IMR-90 (cell line): ENCODE measurements around the gene RPS15. TPM values are rescaled to one million over a fixed set of nuclear protein-coding genes. Genes with fewer than 3 reads are reported as not detected.

Experiments
- ATAC-seq: fragments of 200-7000 bp; cut with Tn5 transposase; 2 replicates; pipeline ENCODE4 v1.9.1; 2020; ENCODE audit warnings: low read depth, mild to moderate bottlenecking, moderate library complexity
- BruUV-seq: library from RNA; stranded (reverse); fragments of 400-500 nt; replicated peaks from 2 replicates; lab custom pipeline; 2021; lab: Mats Ljungman, UMichigan
- CTCF ChIA-PET: fragments of 300-600 bp; formaldehyde crosslinking; extraction: SDS; loops from one replicate; lab custom pipeline; 2021; ENCODE audit warnings: antibody characterized with exemption; lab: Yijun Ruan, JAX
- POLR2A ChIA-PET: fragments of 300-600 bp; sonication (Branson Sonifier 250); formaldehyde crosslinking; loops from one replicate; lab custom pipeline; 2022; ENCODE audit warnings: antibody characterized with exemption; ENCODE audit not compliant: unreplicated experiment; lab: Charles Lee
- DNase-seq: peaks from one replicate; pipeline ENCODE4 v3.0.0; 2013
- H2AFZ ChIP-seq: replicated peaks from 2 replicates; pipeline ENCODE3; 2013; ENCODE audit warnings: low read length, mild to moderate bottlenecking; ENCODE audit not compliant: poor library complexity
- H2AK5ac ChIP-seq: 2 replicates; pipeline ENCODE4 v1.6.1; 2013; ENCODE audit warnings: low read depth, low read length, inconsistent platforms
- H2AK9ac ChIP-seq: replicated peaks from 2 replicates; pipeline ENCODE3; 2013; ENCODE audit warnings: mild to moderate bottlenecking, low read depth, low read length, moderate library complexity; ENCODE audit not compliant: poor library complexity
- H2BK120ac ChIP-seq: 2 replicates; pipeline ENCODE4 v1.6.1; 2013; ENCODE audit warnings: low read depth, low read length, inconsistent platforms
- H2BK15ac ChIP-seq: 3 replicates; pipeline ENCODE4 v1.6.1; 2013; ENCODE audit warnings: low read depth, low read length, inconsistent platforms
- H2BK20ac ChIP-seq: 2 replicates; pipeline ENCODE4 v1.6.1; 2013; ENCODE audit warnings: low read depth, mild to moderate bottlenecking, inconsistent platforms, low read length, moderate library complexity
- H2BK5ac ChIP-seq: 2 replicates; pipeline ENCODE4 v1.6.1; 2013; ENCODE audit warnings: mild to moderate bottlenecking, low read depth, low read length, inconsistent platforms; ENCODE audit not compliant: poor library complexity, severe bottlenecking
- H3K14ac ChIP-seq: replicated peaks from 2 replicates; pipeline ENCODE4 v1.6.1; 2013; ENCODE audit warnings: low read depth, low read length, inconsistent platforms
- H3K18ac ChIP-seq: 2 replicates; pipeline ENCODE4 v1.6.1; 2013; ENCODE audit warnings: low read depth, low read length, control low read depth
- H3K23ac ChIP-seq: 2 replicates; pipeline ENCODE4 v1.6.1; 2013; ENCODE audit warnings: low read depth, low read length, inconsistent platforms
- H3K27ac ChIP-seq: 2 replicates; pipeline ENCODE4 v1.5.1; 2013; ENCODE audit warnings: mild to moderate bottlenecking, control low read depth, low read length; ENCODE audit not compliant: insufficient read depth
- H3K27me3 ChIP-seq: 2 replicates; pipeline ENCODE4 v1.6.1; 2013; ENCODE audit warnings: low read length; ENCODE audit not compliant: control insufficient read depth, insufficient read depth
- H3K36me3 ChIP-seq: 2 replicates; pipeline ENCODE4 v1.6.1; 2013; ENCODE audit warnings: low read length, mixed read lengths; ENCODE audit not compliant: control insufficient read depth, insufficient read depth
- H3K4ac ChIP-seq: 2 replicates; pipeline ENCODE4 v1.6.1; 2013; ENCODE audit warnings: low read depth, low read length, inconsistent platforms
- H3K4me1 ChIP-seq: 2 replicates; pipeline ENCODE4 v1.6.1; 2013; ENCODE audit warnings: low read length, mixed read lengths; ENCODE audit not compliant: control insufficient read depth, insufficient read depth
- H3K4me2 ChIP-seq: 2 replicates; pipeline ENCODE4 v1.6.1; 2013; ENCODE audit warnings: low read depth, mild to moderate bottlenecking, control low read depth, low read length, moderate library complexity
- H3K4me3 ChIP-seq: 2 replicates; pipeline ENCODE4 v1.5.1; 2013; ENCODE audit warnings: low read depth, mild to moderate bottlenecking, control low read depth, low read length, moderate library complexity; ENCODE audit not compliant: insufficient read depth
- H3K56ac ChIP-seq: 2 replicates; pipeline ENCODE4 v1.6.1; 2013; ENCODE audit warnings: low read length, inconsistent platforms; ENCODE audit not compliant: insufficient read depth; ENCODE audit errors: extremely low read depth
- H3K79me1 ChIP-seq, 2 experiments: 2 replicates each; pipeline ENCODE4 v1.6.1; 2013; ENCODE audit warnings: low read length in 2 of 2, inconsistent platforms in 1 of 2, low read depth in 1 of 2
- H3K9ac ChIP-seq: 2 replicates; pipeline ENCODE4 v1.6.1; 2013; ENCODE audit warnings: low read depth, low read length, control low read depth
- H3K9me1 ChIP-seq: 2 replicates; pipeline ENCODE4 v1.6.1; 2013; ENCODE audit warnings: low read length, inconsistent platforms; ENCODE audit not compliant: insufficient read depth
- H3K9me3 ChIP-seq: 2 replicates; pipeline ENCODE4 v1.6.1; 2013; ENCODE audit warnings: low read length; ENCODE audit not compliant: control insufficient read depth, insufficient read depth
- H4K20me1 ChIP-seq: 2 replicates; pipeline ENCODE4 v1.6.1; 2013; ENCODE audit warnings: low read length, inconsistent platforms; ENCODE audit not compliant: insufficient read depth
- H4K5ac ChIP-seq: 2 replicates; pipeline ENCODE4 v1.6.1; 2013; ENCODE audit warnings: mild to moderate bottlenecking, low read depth, low read length, control low read depth
- H4K8ac ChIP-seq, 2 experiments: 2 replicates each; pipeline ENCODE4 v1.6.1; 2013; ENCODE audit warnings: low read depth in 2 of 2, low read length in 2 of 2, control low read depth in 1 of 2, inconsistent platforms in 1 of 2
- H4K91ac ChIP-seq: 2 replicates; pipeline ENCODE4 v1.6.1; 2013; ENCODE audit warnings: low read depth, low read length, inconsistent platforms; ENCODE audit not compliant: insufficient read depth
- CHD1 ChIP-seq: IDR thresholded peaks from 2 replicates; pipeline ENCODE4 v1.6.1; 2012; ENCODE audit warnings: low read depth, low read length, improper control_type of control experiment
- MXI1 ChIP-seq: IDR thresholded peaks from 2 replicates; pipeline ENCODE4 v1.6.1; 2012; ENCODE audit warnings: low read depth, mild to moderate bottlenecking, low read length, moderate library complexity, borderline replicate concordance
- RCOR1 ChIP-seq: IDR thresholded peaks from 2 replicates; pipeline ENCODE4 v1.6.1; 2012; ENCODE audit warnings: mild to moderate bottlenecking, low read length, improper control_type of control experiment; ENCODE audit not compliant: insufficient replicate concordance
- WGBS, 2 experiments: methylation state at CpG; one replicate each; pipeline versions ENCODE4 v1.1.5 to v1.1.7; 2013; ENCODE audit warnings: missing lambda C conversion rate in 2 of 2; ENCODE audit not compliant: insufficient read length in 1 of 2; ENCODE audit errors: extremely low coverage in 2 of 2; 5-methylcytosine and 5-hydroxymethylcytosine counted together
- dilution Hi-C: fragments of 300-500 bp; cut with HindIII; formaldehyde crosslinking; loops from one replicate; pipeline ENCODE4 v1.14.3; 2018; ENCODE audit warnings: low sequenced_read_pairs; ENCODE audit not compliant: unreplicated experiment
- in situ Hi-C: fragments of 300-500 bp; cut with MboI; formaldehyde crosslinking; loops from 3 replicates; pipeline ENCODE4 v1.14.3; 2019; ENCODE audit warnings: low sequenced_read_pairs, inconsistent platforms, mixed read lengths
- intact Hi-C: fragments of 100-400 bp; cut with micrococcal nuclease; formaldehyde crosslinking; loops from 2 replicates; pipeline ENCODE4 v1.10.0; 2022
- polyA plus RNA-seq, 3 experiments: library from polyadenylated mRNA; depleted of rRNA; stranded (reverse); fragments of >200 nt; gene quantifications; 2 replicates each; pipeline ENCODE4 v1.2.3, GENCODE V29; 2012; ENCODE audit warnings: low replicate concordance in 1 of 3
- total RNA-seq: library from RNA; depleted of rRNA; stranded (reverse); fragments of >200 nt; gene quantifications from 2 replicates; pipeline ENCODE4 v1.2.3, GENCODE V29; 2012
- TF ChIP-seq, protein P1 (sequence below): fragments of 150-350 bp; IDR thresholded peaks from 2 replicates; pipeline ENCODE4 v1.6.1; 2017; ENCODE audit warnings: mild to moderate bottlenecking, antibody characterized with exemption, low read length, low read depth

The RPS15 gene
- total and polyA plus RNA-seq, 2 of the 4 experiments (the other 2 are of a cell fraction), result 1,179 to 1,855 TPM

GRCh38 chr19:1394252-1395193 is 43.7 kb upstream of the RPS15 start:
- no peak overlapping the region for H4K91ac ChIP-seq
- H2AK9ac ChIP-seq, result peak overlapping the region; percentile 42
- intact Hi-C loops (no loop called here), in situ Hi-C loops (no loop called here), dilution Hi-C loops (no loop called here)
- H3K4me2 ChIP-seq, result no peak overlapping the region
- H2BK5ac ChIP-seq, result no peak overlapping the region
- peak overlapping the region; percentile 32 for H2AFZ ChIP-seq
- H3K23ac ChIP-seq, result no peak overlapping the region
- no TSS peak for BruUV-seq
- H3K9ac ChIP-seq, result no peak overlapping the region
- CTCF ChIA-PET, result no interaction called here
- no peaks in the 10 kb centered on the region for H3K79me1 ChIP-seq
- no peaks in the 10 kb centered on the region for H3K9me3 ChIP-seq
- H3K27me3 ChIP-seq, result no peaks in the 10 kb centered on the region
- H3K14ac ChIP-seq, result no peak overlapping the region
- DNase-seq (no peak), ATAC-seq (no peak)
- H3K9me1 ChIP-seq, result no peaks in the 10 kb centered on the region
- H4K5ac ChIP-seq, result no peak overlapping the region
- POLR2A ChIA-PET, result no interaction called here
- H2BK15ac ChIP-seq, result no peak overlapping the region
- peaks cover 18% of the 10 kb centered on the region for H3K36me3 ChIP-seq
- no peaks in the 10 kb centered on the region for H3K4me1 ChIP-seq
- WGBS, 2 experiments, result 68% methylated on average over 37 of the region's 43 CpGs; no CpG with 5 or more reads in 1 of the 2 experiments
- no peak overlapping the region for H3K56ac ChIP-seq
- H3K4ac ChIP-seq, result no peak overlapping the region
- H4K8ac ChIP-seq, result no peak overlapping the region
- H2BK120ac ChIP-seq, result no peak overlapping the region
- TF ChIP-seq CHD1 (no peak), MXI1 (no peak), RCOR1 (no peak)
- TF ChIP-seq, protein P1, sequence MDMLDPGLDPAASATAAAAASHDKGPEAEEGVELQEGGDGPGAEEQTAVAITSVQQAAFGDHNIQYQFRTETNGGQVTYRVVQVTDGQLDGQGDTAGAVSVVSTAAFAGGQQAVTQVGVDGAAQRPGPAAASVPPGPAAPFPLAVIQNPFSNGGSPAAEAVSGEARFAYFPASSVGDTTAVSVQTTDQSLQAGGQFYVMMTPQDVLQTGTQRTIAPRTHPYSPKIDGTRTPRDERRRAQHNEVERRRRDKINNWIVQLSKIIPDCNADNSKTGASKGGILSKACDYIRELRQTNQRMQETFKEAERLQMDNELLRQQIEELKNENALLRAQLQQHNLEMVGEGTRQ, result no peak
- H2AK5ac ChIP-seq, result no peak overlapping the region
- H2BK20ac ChIP-seq, result no peak overlapping the region
- no peak overlapping the region for H3K4me3 ChIP-seq
- no peak overlapping the region for H3K18ac ChIP-seq
- H3K27ac ChIP-seq, result no peak overlapping the region
- H4K20me1 ChIP-seq, result no peaks in the 10 kb centered on the region
